Small intestine (tissue), 16 donors: ENCODE measurements around the gene ATP5IF1. TPM values are rescaled to one million over a fixed set of nuclear protein-coding genes. Genes with fewer than 3 reads are reported as not detected.

Experiments
- DNase-seq, 2 donors: peaks; one replicate each; pipeline versions ENCODE4 v3.0.0 to v3.0.0-alpha.2; 2013
- FAIRE-seq: peaks from 2 replicates; lab custom pipeline; 2012; peaks lifted over from hg19 to GRCh38; lab: Jason Lieb, UNC
- H3K27ac ChIP-seq, 3 donors: one replicate each; pipeline ENCODE4 v1.5.1; 2013; ENCODE audit warnings: low read length in 2 of 3, mild to moderate bottlenecking in 2 of 3, control low read depth in 1 of 3, inconsistent platforms in 1 of 3, low read depth in 1 of 3, moderate library complexity in 1 of 3
- H3K27me3 ChIP-seq, 3 donors: one replicate each; pipeline ENCODE4 v1.6.1; 2013; ENCODE audit warnings: low read length in 3 of 3, inconsistent platforms in 1 of 3; ENCODE audit not compliant: control insufficient read depth in 3 of 3, insufficient read depth in 3 of 3
- H3K36me3 ChIP-seq, 3 donors: one replicate each; pipeline ENCODE4 v1.6.1; 2013; ENCODE audit warnings: low read length in 3 of 3, inconsistent platforms in 1 of 3, low read depth in 1 of 3, mild to moderate bottlenecking in 1 of 3, moderate library complexity in 1 of 3; ENCODE audit not compliant: control insufficient read depth in 3 of 3, insufficient read depth in 2 of 3
- H3K4me1 ChIP-seq, 3 donors: one replicate each; pipeline ENCODE4 v1.6.1; 2013; ENCODE audit warnings: low read length in 2 of 3, inconsistent platforms in 1 of 3, low read depth in 1 of 3, mild to moderate bottlenecking in 1 of 3, moderate library complexity in 1 of 3; ENCODE audit not compliant: control insufficient read depth in 3 of 3, insufficient read depth in 2 of 3
- H3K4me3 ChIP-seq, 3 donors: one replicate each; pipeline ENCODE4 v1.5.1; 2013; ENCODE audit warnings: low read length in 3 of 3, control low read depth in 1 of 3, inconsistent platforms in 1 of 3, low read depth in 1 of 3, mild to moderate bottlenecking in 1 of 3, moderate library complexity in 1 of 3
- H3K9me3 ChIP-seq, 2 donors: one replicate each; pipeline ENCODE4 v1.6.1; 2013; ENCODE audit warnings: low read depth in 1 of 2, low read length in 1 of 2; ENCODE audit not compliant: control insufficient read depth in 2 of 2, insufficient read depth in 1 of 2
- WGBS, 3 donors: extraction: QIAGEN DNeasy Blood & Tissue Kit; methylation state at CpG; one replicate each; pipeline ENCODE4 v1.1.7; 2013; 5-methylcytosine and 5-hydroxymethylcytosine counted together
- long read RNA-seq, 10 donors: transcript quantifications; one replicate each; lab custom pipeline, GENCODE V29; 2026
- polyA plus RNA-seq, 4 donors: library from polyadenylated mRNA; stranded (reverse) in 3 of 4; unstranded in 1 of 4; fragments of 200-250 nt in 3 of 4; fragments of 120-200 nt in 1 of 4; gene quantifications; one replicate each; pipeline versions ENCODE4 v1.2.1 to v1.2.3, GENCODE V29; 2013
- donor health status: healthy with polysubstance abuse.
- donor health status: control.
- donor health status: control.
- donor health status: Bipolar disorder and iron deficiency.
- donor health status: healthy.

The ATP5IF1 gene
- polyA plus RNA-seq, result 1,000 to 10,000 TPM in 1 of 4 donors, 100 to 1,000 TPM in 3; 389 to 1,616 (median 793) TPM
- long read RNA-seq, donor 1, result 0 reads
- long read RNA-seq, donor 2, transcript ATP5IF1-201 (3 exons, 494 nt), result major isoform, 98 of 118 reads
- long read RNA-seq, donor 2, transcript ATP5IF1-202 (2 exons, 1,855 nt), result minor isoform, 9 of 118 reads
- long read RNA-seq, donor 2, partial matches to known transcripts, result 7 of 118 reads
- long read RNA-seq, donor 2, other reads (novel, unspliced or antisense), result 0 of 118 reads
- long read RNA-seq, donor 3, transcript ATP5IF1-202 (2 exons, 1,855 nt), result minor isoform, 16 of 161 reads
- long read RNA-seq, donor 3, transcript ATP5IF1-204 (3 exons, 599 nt), result minor isoform, 7 of 161 reads
- long read RNA-seq, donor 3, transcript ATP5IF1-201 (3 exons, 494 nt), result major isoform, 130 of 161 reads
- long read RNA-seq, donor 3, partial matches to known transcripts, result 8 of 161 reads
- long read RNA-seq, donor 3, other reads (novel, unspliced or antisense), result 0 of 161 reads
- long read RNA-seq, donor 4, transcript ATP5IF1-201 (3 exons, 494 nt), result major isoform, 6 of 6 reads
- long read RNA-seq, donor 4, partial matches to known transcripts, result 0 of 6 reads
- long read RNA-seq, donor 4, other reads (novel, unspliced or antisense), result 0 of 6 reads
- long read RNA-seq, donor 5, transcript ATP5IF1-201 (3 exons, 494 nt), result major isoform, 43 of 63 reads
- long read RNA-seq, donor 5, partial matches to known transcripts, result 15 of 63 reads
- long read RNA-seq, donor 5, other reads (novel, unspliced or antisense), result 0 of 63 reads
- long read RNA-seq, donor 6, transcript ATP5IF1-202 (2 exons, 1,855 nt), result minor isoform, 15 of 179 reads
- long read RNA-seq, donor 6, transcript ATP5IF1-201 (3 exons, 494 nt), result major isoform, 150 of 179 reads
- long read RNA-seq, donor 6, partial matches to known transcripts, result 10 of 179 reads
- long read RNA-seq, donor 6, other reads (novel, unspliced or antisense), result 0 of 179 reads
- long read RNA-seq, donor 7, result 0 reads
- long read RNA-seq, donor 8, transcript ATP5IF1-201 (3 exons, 494 nt), result major isoform, 6 of 8 reads
- long read RNA-seq, donor 8, partial matches to known transcripts, result 0 of 8 reads
- long read RNA-seq, donor 8, other reads (novel, unspliced or antisense), result 0 of 8 reads
- long read RNA-seq, donor 9, transcript ATP5IF1-201 (3 exons, 494 nt), result major isoform, 38 of 44 reads
- long read RNA-seq, donor 9, transcript ATP5IF1-202 (2 exons, 1,855 nt), result minor isoform, 5 of 44 reads
- long read RNA-seq, donor 9, partial matches to known transcripts, result 0 of 44 reads
- long read RNA-seq, donor 9, other reads (novel, unspliced or antisense), result 0 of 44 reads
- long read RNA-seq, donor 10, transcript ATP5IF1-201 (3 exons, 494 nt), result major isoform, 195 of 239 reads
- long read RNA-seq, donor 10, transcript ATP5IF1-202 (2 exons, 1,855 nt), result minor isoform, 22 of 239 reads
- long read RNA-seq, donor 10, partial matches to known transcripts, result 19 of 239 reads
- long read RNA-seq, donor 10, other reads (novel, unspliced or antisense), result 0 of 239 reads

- no peak for FAIRE-seq
These were observed at the start of gene ATP5IF1 for GRCh38 chr1:28235755-28236655. TSS of gene ATP5IF1 (plus strand) at chr1:28236124. CDS start at chr1:28236184, 60 bp downstream.

GRCh38 chr1:28190337-28190979 is 45.5 kb upstream of the ATP5IF1 start:
- FAIRE-seq (no peak), DNase-seq (no peak)
- Histone ChIP-seq H3K27me3 (no peaks in the 10 kb centered on the region), H3K4me3 (no peak overlapping the region), H3K9me3 (no peaks in the 10 kb centered on the region), H3K4me1 (no peaks in the 10 kb centered on the region), H3K27ac (peak overlapping the region in 1 of 3 donors; percentile 18), H3K36me3 (peaks cover 0 to 7% (median 0%) of the 10 kb centered on the region in 3 donors)
- WGBS, 3 donors, result 51 to 55% (median 54%) methylated on average over 3 of the region's 3 CpGs

More at GRCh38 chr1:28235755-28236655, at the start of gene ATP5IF1:
- Histone ChIP-seq H3K4me1 (peaks cover 4 to 13% (median 12%) of the 10 kb centered on the region in 3 donors), H3K27ac (peak within 1 kb of the TSS; percentile 93 to 95 (median 95)), H3K9me3 (no peaks in the 10 kb centered on the region), H3K27me3 (no peaks in the 10 kb centered on the region), H3K36me3 (peaks cover 0 to 15% (median 0%) of the 10 kb centered on the region in 3 donors), H3K4me3 (peak within 1 kb of the TSS; percentile 78 to 85 (median 84))
- peak; percentile 97 to 99 for DNase-seq
- 0% methylated on average over 53 to 60 of the region's 60 CpGs for WGBS, 3 donors

DNA sequence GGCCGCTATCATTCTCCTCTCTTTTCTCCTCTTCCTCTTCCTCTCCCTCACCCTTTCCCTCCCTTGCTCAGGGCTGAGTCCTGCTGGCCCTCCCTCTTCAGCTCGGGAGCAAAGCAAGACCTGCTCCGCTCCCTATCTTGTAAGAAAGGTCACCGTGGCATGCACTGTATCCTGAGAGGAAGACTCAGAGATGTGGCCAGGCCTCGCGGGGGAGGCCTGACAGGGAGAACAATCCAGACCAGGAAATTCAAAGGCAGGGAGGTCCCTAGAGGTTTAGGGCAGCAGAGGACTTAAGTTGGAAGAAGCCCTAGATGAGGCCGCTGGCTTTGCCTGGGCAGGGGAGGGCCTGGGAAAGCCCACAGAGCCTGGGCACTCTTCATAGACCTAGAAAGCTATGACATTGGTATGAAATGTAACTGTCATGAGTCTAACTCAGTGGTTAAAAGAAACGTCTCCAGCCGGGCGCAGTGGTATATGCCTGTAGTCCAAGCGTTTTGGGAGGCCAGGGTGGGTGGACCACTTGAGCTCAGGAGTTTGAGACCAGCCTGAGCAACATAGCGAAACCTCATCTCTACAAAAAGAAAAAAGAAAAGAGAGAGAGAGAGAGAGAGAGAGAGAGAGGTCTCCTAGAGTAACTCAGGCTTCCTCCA is 44.8 kb upstream of the ATP5IF1 start:
- WGBS, 3 donors, result 74 to 89% (median 79%) methylated on average over 12 of the region's 12 CpGs
- H3K4me3 ChIP-seq, result no peak overlapping the region

GRCh38 chr1:28193701-28194161 is 42.2 kb upstream of the ATP5IF1 start:
- H3K4me1 ChIP-seq, result peaks cover 0 to 4% (median 0%) of the 10 kb centered on the region in 3 donors
- peaks cover 2 to 27% (median 2%) of the 10 kb centered on the region in 3 donors for H3K36me3 ChIP-seq
- DNase-seq (no peak), FAIRE-seq (no peak)
- WGBS, 3 donors, result 44 to 63% (median 61%) methylated on average over 7 to 8 of the region's 8 CpGs
- peaks cover 0 to 3% of the 10 kb centered on the region in 2 donors for H3K9me3 ChIP-seq
- H3K27ac ChIP-seq, result no peak overlapping the region
- H3K4me3 ChIP-seq, result no peak overlapping the region
- no peaks in the 10 kb centered on the region for H3K27me3 ChIP-seq

More for the DNA sequence above, 44.8 kb upstream of the ATP5IF1 start:
- DNase-seq, result no peak
- FAIRE-seq, result no peak
- H3K4me1 ChIP-seq, result no peaks in the 10 kb centered on the region
- peak overlapping the region in 1 of 3 donors; percentile 18 for H3K27ac ChIP-seq
- H3K9me3 ChIP-seq, result no peaks in the 10 kb centered on the region
- H3K36me3 ChIP-seq, result peaks cover 0 to 7% (median 0%) of the 10 kb centered on the region in 3 donors
- no peaks in the 10 kb centered on the region for H3K27me3 ChIP-seq

DNA sequence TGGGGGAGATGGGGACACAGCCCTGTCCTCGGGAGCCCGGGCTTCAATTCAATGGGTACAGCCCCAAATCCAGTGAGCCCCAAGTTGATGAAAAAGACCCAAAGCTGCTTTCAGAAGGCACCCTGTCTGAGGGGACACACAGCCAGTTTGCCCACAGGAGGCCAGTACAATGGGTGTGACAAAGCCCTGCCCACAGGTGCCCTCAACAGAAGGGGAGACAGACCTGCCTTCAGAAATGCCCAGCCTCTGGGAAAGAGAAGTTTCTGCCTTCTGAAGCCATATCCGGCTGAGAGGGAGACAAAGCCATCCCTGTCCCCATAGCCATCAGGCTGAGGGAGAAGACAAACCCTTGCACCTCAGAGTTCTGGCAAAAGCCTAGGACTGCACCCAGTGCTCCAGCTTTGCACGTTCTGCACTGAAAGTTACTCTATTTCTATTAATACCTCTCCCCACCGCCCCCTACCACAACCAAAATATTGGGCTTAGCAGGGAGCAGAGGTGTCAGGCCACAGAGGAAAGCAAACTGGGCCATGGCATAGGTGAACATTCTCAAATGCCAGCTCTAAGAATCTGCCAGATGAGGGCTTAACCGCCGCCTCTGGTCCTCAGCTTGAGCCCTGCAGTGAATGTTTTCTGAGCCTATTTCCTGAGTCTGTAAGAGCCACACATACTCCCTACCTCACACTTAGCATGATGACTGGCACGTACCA is 41.4 kb upstream of the ATP5IF1 start:
- Histone ChIP-seq H3K27ac (no peak overlapping the region), H3K9me3 (peaks cover 0 to 9% of the 10 kb centered on the region in 2 donors), H3K36me3 (peaks cover 2 to 33% (median 6%) of the 10 kb centered on the region in 3 donors), H3K4me3 (no peak overlapping the region), H3K4me1 (peaks cover 0 to 5% (median 4%) of the 10 kb centered on the region in 3 donors), H3K27me3 (no peaks in the 10 kb centered on the region)
- DNase-seq (no peak), FAIRE-seq (no peak)
- WGBS, 3 donors, result 81 to 84% (median 83%) methylated on average over 7 to 8 of the region's 8 CpGs

- DNase-seq (no peak), FAIRE-seq (no peak)
- WGBS, 3 donors, result 86 to 95% (median 88%) methylated on average over 1 of the region's 1 CpG
- peaks cover 0 to 9% of the 10 kb centered on the region in 2 donors for H3K9me3 ChIP-seq
- no peak overlapping the region for H3K27ac ChIP-seq
- peaks cover 4 to 44% (median 10%) of the 10 kb centered on the region in 3 donors for H3K36me3 ChIP-seq
- H3K27me3 ChIP-seq, result no peaks in the 10 kb centered on the region
- no peak overlapping the region for H3K4me3 ChIP-seq
- H3K4me1 ChIP-seq, result peaks cover 0 to 5% (median 4%) of the 10 kb centered on the region in 3 donors
These were observed 40.1 kb upstream of the ATP5IF1 start for GRCh38 chr1:28195780-28196179.
